Bone marrow (tissue), 2 donors: ENCODE measurements around the gene ZNF202.

ENCODE experiments used
- DNase-seq, 2 donors: peaks; one replicate each; lab custom pipeline; 2025; lab: John Stamatoyannopoulos, UW

Gene ZNF202

DNA sequence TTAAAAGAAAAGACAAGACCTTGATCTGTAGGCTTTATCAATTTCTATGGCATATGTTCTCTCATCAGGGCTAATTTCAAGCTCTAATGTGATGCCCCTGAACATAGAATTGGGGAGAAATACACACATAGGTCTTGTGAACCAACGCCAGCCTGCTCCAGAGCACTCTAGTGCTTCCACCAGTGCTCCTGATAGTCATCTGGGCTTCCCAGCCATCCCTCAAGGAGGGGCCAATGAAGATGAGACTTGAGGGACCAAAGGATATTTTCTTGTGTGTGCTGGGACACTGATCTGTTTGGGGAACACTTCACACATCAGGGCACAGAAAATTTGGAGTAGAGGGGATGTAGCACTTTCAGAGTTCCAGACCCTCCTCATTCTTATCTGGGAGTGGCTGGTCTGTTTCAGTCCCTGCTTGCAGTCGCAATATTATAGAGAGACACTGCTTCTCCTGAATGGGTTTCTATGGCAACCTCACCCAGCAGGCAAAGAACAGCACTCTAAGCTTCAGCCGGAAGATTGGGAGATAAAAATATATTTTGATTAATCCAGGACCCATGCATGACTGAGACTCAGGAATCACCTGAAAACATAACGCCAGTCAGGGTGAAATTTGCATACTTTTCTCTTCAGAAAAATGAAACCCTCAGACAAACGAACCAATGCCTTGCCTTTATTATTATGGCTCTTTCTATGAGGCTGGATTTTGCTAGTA, 58.6 kb downstream of the ZNF202 start:
- DNase-seq, result no peak

DNA sequence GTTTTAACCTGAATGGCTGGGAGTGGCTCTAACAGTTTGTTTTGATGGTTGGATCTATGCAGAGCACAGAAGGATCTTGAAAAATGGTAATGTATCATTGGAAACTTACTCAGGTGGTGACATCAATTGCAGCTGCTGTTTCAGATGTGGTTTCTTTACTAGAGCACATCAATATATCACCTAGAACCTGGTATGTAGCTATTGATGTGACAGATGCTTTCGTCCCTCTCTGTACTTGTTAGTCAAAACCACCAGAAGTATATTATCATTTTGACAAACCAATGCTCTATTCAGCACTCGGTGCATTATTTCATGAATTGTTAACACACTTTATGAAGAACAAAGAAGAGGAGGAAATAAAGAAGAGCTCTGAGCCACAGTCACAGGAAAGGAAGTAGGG, 60.4 kb downstream of the ZNF202 start:
- DNase-seq, result no peak

DNA sequence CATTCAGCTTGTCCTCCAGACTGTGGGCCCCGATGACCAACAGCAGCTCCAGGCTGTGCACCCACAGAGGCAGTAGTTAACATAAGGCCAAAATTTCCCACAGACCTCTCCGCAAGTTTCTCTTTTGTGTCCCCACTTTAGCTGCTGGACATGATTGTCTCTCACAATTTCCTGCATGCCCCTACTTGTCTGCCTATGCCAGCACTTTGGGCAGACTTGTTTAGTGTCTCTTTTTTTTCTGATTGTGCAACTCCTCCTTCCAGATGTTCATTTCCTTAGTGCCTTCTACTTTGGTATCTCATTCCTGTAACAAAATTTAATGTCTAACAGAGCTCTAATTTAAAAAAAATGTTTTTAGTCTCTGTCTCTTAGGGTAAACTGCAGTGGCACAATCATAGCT, 63.2 kb downstream of the ZNF202 start:
- no peak for DNase-seq

DNA sequence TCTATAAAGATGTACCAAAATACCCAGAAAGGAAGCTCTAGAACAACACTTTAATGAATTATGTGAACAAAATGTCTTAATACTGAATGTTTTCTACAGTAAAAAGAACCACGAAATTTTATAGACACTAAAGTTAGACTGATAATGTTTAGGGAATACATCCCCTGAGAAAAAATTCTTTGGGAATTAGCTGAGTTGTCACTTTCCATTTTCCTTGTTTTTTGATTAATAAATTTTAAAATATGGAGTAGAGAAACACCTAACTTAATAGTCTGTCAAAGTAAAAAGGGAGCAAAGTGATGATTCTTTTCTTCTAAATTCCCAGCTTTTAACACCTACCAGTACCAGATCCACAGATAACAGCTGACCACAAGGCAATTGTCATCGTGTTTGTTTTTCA, 64.0 kb downstream of the ZNF202 start:
- DNase-seq, result no peak

DNA sequence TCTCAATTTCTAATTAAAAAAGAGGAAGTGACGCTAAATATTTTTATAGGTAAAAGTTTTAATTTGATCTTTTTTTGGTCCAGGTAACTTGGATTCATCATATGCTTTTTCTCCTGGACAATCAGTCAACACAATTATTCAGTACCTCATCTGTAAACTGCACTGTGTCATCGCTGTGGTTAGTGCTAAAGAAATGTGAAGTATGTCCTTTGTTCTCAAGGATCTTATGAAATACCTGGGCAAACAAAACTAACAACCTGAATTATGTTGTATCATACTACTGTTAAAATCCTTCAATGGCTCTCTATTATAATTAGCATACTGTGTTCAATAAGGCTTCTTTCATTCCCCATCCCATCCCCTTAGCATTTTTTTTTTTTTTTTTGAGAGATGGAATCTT, 67.2 kb downstream of the ZNF202 start:
- no peak for DNase-seq
